Measurements from ENCODE around the gene ZSCAN5B.

GRCh38 chr19:56193981-56194640 lies 3.5 kb downstream of the ZSCAN5B start:
- TF ChIP-seq POLR2A (IDR thresholded peaks at IDR 0.05) (no peak), CTCF (IDR thresholded peaks at IDR 0.05) (no peak)

Data from heart left ventricle (tissue), 13 donors.